HepG2 (cell line): ENCODE results near the gene MID1. TPM values are rescaled to one million over a fixed set of nuclear protein-coding genes. Genes with fewer than 3 reads are reported as not detected.

ENCODE experiments used
- ATAC-seq: fragments of 200-7000 bp; cut with Tn5 transposase; 3 replicates; pipeline ENCODE4 v1.9.1; 2020; ENCODE audit warnings: mild to moderate bottlenecking, moderate library complexity
- BruUV-seq: library from RNA; stranded (reverse); fragments of 400-500 nt; replicated peaks from 2 replicates; lab custom pipeline; 2021; lab: Mats Ljungman, UMichigan
- CTCF ChIA-PET: fragments of 300-600 bp; formaldehyde crosslinking; extraction: SDS; loops from one replicate; lab custom pipeline; 2021; ENCODE audit warnings: low total read pairs, inconsistent platforms, low intra/inter-chr PET ratio; lab: Yijun Ruan, JAX
- POLR2A ChIA-PET: fragments of 350-600 bp; sonication (Branson Sonifier 250); formaldehyde crosslinking; loops from one replicate; lab custom pipeline; 2020; ENCODE audit warnings: antibody characterized with exemption, inconsistent platforms; lab: Yijun Ruan, JAX
- DNase-seq: peaks from one replicate; pipeline ENCODE4 v3.0.0-alpha.2; 2015; ENCODE audit warnings: low spot score
- FAIRE-seq: peaks from 3 replicates; lab custom pipeline; 2011; peaks lifted over from hg19 to GRCh38; lab: Jason Lieb, UNC
- H2AFZ ChIP-seq: one replicate; pipeline ENCODE4 v1.6.1; 2011; ENCODE audit warnings: low read length, inconsistent platforms
- H3K27ac ChIP-seq: fragments of 300-600 bp; 3 replicates; pipeline ENCODE4 v1.8.0; 2011; ENCODE audit warnings: mixed run types, mild to moderate bottlenecking, mixed read lengths, low read length, inconsistent platforms; ENCODE audit not compliant: insufficient read depth; ENCODE audit errors: extremely low read length
- H3K27me3 ChIP-seq, 2 experiments: fragments of 200-600 bp in 1 of 2; 2 replicates in 1 of 2; 3 replicates in 1 of 2; pipeline versions ENCODE4 v1.6.0 to v1.8.0; 2011; ENCODE audit warnings: low read length in 2 of 2, mild to moderate bottlenecking in 2 of 2, moderate library complexity in 2 of 2, inconsistent platforms in 1 of 2; ENCODE audit not compliant: insufficient read depth in 2 of 2, control insufficient read depth in 1 of 2
- H3K36me3 ChIP-seq, 2 experiments: fragments of 200-600 bp in 1 of 2; replicated peaks in 1 of 2; 2 replicates in 1 of 2; 3 replicates in 1 of 2; pipeline versions ENCODE4 v1.5.1 to v1.8.0; 2011; ENCODE audit warnings: low read length in 2 of 2, inconsistent platforms in 1 of 2; ENCODE audit not compliant: insufficient read depth in 2 of 2, control insufficient read depth in 1 of 2
- H3K4me1 ChIP-seq: 2 replicates; pipeline ENCODE4 v1.5.1; 2012; ENCODE audit warnings: low read length, inconsistent platforms; ENCODE audit not compliant: insufficient read depth
- H3K4me2 ChIP-seq: 2 replicates; pipeline ENCODE4 v1.6.0; 2011; ENCODE audit warnings: low read depth, low read length, inconsistent platforms
- H3K4me3 ChIP-seq, 3 experiments: fragments of 200-600 bp in 1 of 3; sonication (generic), shearing (Covaris generic) in 1 of 3; replicated peaks in 1 of 3; 2 replicates each; pipeline ENCODE4 v1.5.1; 2011 to 2016; ENCODE audit warnings: low read length in 3 of 3, inconsistent platforms in 2 of 3, low read depth in 2 of 3, mild to moderate bottlenecking in 2 of 3, control low read depth in 1 of 3, mixed read lengths in 1 of 3; ENCODE audit not compliant: insufficient read depth in 1 of 3
- H3K79me2 ChIP-seq: one replicate; pipeline ENCODE4 v1.6.1; 2011; ENCODE audit warnings: low read length, inconsistent platforms; ENCODE audit not compliant: insufficient read depth
- H3K9ac ChIP-seq: 2 replicates; pipeline ENCODE4 v1.6.0; 2011; ENCODE audit warnings: mild to moderate bottlenecking, low read depth, low read length, inconsistent platforms; ENCODE audit not compliant: insufficient read depth
- H3K9me3 ChIP-seq: 2 replicates; pipeline ENCODE4 v1.5.1; 2012; ENCODE audit warnings: mild to moderate bottlenecking, low read length
- H4K20me1 ChIP-seq: 2 replicates; pipeline ENCODE4 v1.6.0; 2011; ENCODE audit warnings: inconsistent platforms, mild to moderate bottlenecking, low read length, moderate library complexity; ENCODE audit not compliant: insufficient read depth
- ELF3 ChIP-seq: IDR thresholded peaks from 2 replicates; pipeline ENCODE4 v1.6.1; 2016; ENCODE audit warnings: missing genetic modification reagents, missing compliant biosample characterization
- FOXK2 ChIP-seq: fragments of 450-650 bp; IDR thresholded peaks from 2 replicates; pipeline ENCODE4 v1.6.1; 2016
- HDAC6 ChIP-seq: fragments of 200-600 bp; sonication (generic); IDR thresholded peaks from 2 replicates; pipeline ENCODE4 v1.7.0; 2017; ENCODE audit warnings: mild to moderate bottlenecking, antibody characterized with exemption, low read length, low read depth
- ISL2 ChIP-seq: sonication (generic); formaldehyde crosslinking; IDR thresholded peaks from 2 replicates; pipeline ENCODE4 v1.5.0; 2020; ENCODE audit warnings: missing genetic modification reagents
- MYNN ChIP-seq: sonication (generic); formaldehyde crosslinking; IDR thresholded peaks from 2 replicates; pipeline ENCODE4 v1.4.0; 2020; ENCODE audit warnings: mild to moderate bottlenecking, low read depth, missing genetic modification reagents
- POGK ChIP-seq: sonication (generic); formaldehyde crosslinking; conservative IDR thresholded peaks from 2 replicates; pipeline ENCODE4 v1.8.0; 2022; ENCODE audit warnings: mild to moderate bottlenecking, moderate library complexity, missing genetic modification reagents
- RAD21 ChIP-seq: fragments of 450-650 bp; formaldehyde crosslinking; IDR thresholded peaks from 2 replicates; pipeline ENCODE4 v1.5.0; 2020; ENCODE audit warnings: mild to moderate bottlenecking
- ZFP82 ChIP-seq: sonication (generic); formaldehyde crosslinking; IDR thresholded peaks from 2 replicates; pipeline ENCODE4 v1.5.1; 2020; ENCODE audit warnings: mild to moderate bottlenecking, missing genetic modification reagents, borderline replicate concordance
- ZNF18 ChIP-seq: sonication (generic); formaldehyde crosslinking; IDR thresholded peaks from 2 replicates; pipeline ENCODE4 v1.8.0; 2022; ENCODE audit warnings: mild to moderate bottlenecking, missing genetic modification reagents; ENCODE audit not compliant: insufficient replicate concordance
- ZNF205 ChIP-seq: IDR thresholded peaks from 2 replicates; pipeline ENCODE4 v1.6.1; 2018; ENCODE audit warnings: missing biosample characterization, missing genetic modification reagents
- ZNF383 ChIP-seq: sonication (generic); formaldehyde crosslinking; IDR thresholded peaks from 2 replicates; pipeline ENCODE4 v1.4.0; 2020; ENCODE audit warnings: missing genetic modification reagents, mild to moderate bottlenecking, borderline replicate concordance
- ZNF468 ChIP-seq: sonication (generic); formaldehyde crosslinking; IDR thresholded peaks from 2 replicates; pipeline ENCODE4 v1.8.0; 2022; ENCODE audit warnings: mild to moderate bottlenecking, moderate library complexity, missing genetic modification reagents
- ZNF549 ChIP-seq: sonication (generic); formaldehyde crosslinking; IDR thresholded peaks from 2 replicates; pipeline ENCODE4 v1.5.0; 2020; ENCODE audit warnings: missing genetic modification reagents
- ZNF619 ChIP-seq: sonication (generic); formaldehyde crosslinking; IDR thresholded peaks from 2 replicates; pipeline ENCODE4 v1.4.0; 2020; ENCODE audit warnings: mild to moderate bottlenecking, missing genetic modification reagents
- ZNF713 ChIP-seq: sonication (generic); formaldehyde crosslinking; IDR thresholded peaks from 2 replicates; pipeline ENCODE4 v1.4.0; 2020; ENCODE audit warnings: mild to moderate bottlenecking, missing genetic modification reagents
- ZNF780A ChIP-seq: sonication (generic); formaldehyde crosslinking; IDR thresholded peaks from 2 replicates; pipeline ENCODE4 v1.8.0; 2022; ENCODE audit warnings: mild to moderate bottlenecking, missing genetic modification reagents, moderate library complexity
- WGBS: methylation state at CpG from one replicate; pipeline ENCODE4 v1.1.6; 2017; ENCODE audit warnings: low lambda C conversion rate; 5-methylcytosine and 5-hydroxymethylcytosine counted together
- in situ Hi-C: cut with HindIII; loops from 2 replicates; pipeline ENCODE4 v1.10.0; 2017; ENCODE audit warnings: low pct_unique_long_range_greater_than_20kb; ENCODE audit not compliant: extremely low pct_ligation_motif_present
- intact Hi-C: fragments of 100-400 bp; cut with micrococcal nuclease; formaldehyde crosslinking; loops from one replicate; pipeline ENCODE4 v1.10.0; 2022; ENCODE audit not compliant: unreplicated experiment
- polyA plus RNA-seq, 8 experiments: library from polyadenylated mRNA; depleted of rRNA in 3 of 8; stranded (reverse) in 7 of 8; unstranded in 1 of 8; fragments of >200 nt; fragmentation: Illumina TruSeq in 4 of 8; extraction: Trizol in 4 of 8; gene quantifications; 2 replicates each; pipeline versions ENCODE4 v1.2.1 to v1.2.3, GENCODE V29; 2011 to 2016; ENCODE audit warnings: low read depth in 4 of 8, missing spikeins in 1 of 8, mixed read lengths in 1 of 8; ENCODE audit not compliant: insufficient read depth in 1 of 8
- total RNA-seq, 5 experiments: library from RNA; depleted of rRNA; stranded (reverse); fragments of >200 nt; fragmentation: Illumina TruSeq; extraction: Trizol; gene quantifications; 2 replicates each; pipeline ENCODE4 v1.2.3, GENCODE V29; 2016; ENCODE audit warnings: low read depth in 1 of 5
- TF ChIP-seq, protein P1 (sequence below): sonication (generic); formaldehyde crosslinking; IDR thresholded peaks from 2 replicates; pipeline ENCODE4 v1.5.0; 2020; ENCODE audit warnings: missing genetic modification reagents, mild to moderate bottlenecking, borderline replicate concordance
- TF ChIP-seq, protein P2 (sequence below): sonication (generic); formaldehyde crosslinking; IDR thresholded peaks from 2 replicates; pipeline ENCODE4 v1.8.1; 2023; ENCODE audit warnings: mild to moderate bottlenecking, missing genetic modification reagents
- TF ChIP-seq, protein P3 (sequence below): sonication (generic); formaldehyde crosslinking; IDR thresholded peaks from 2 replicates; pipeline ENCODE4 v1.4.0; 2020; ENCODE audit warnings: mild to moderate bottlenecking, low read depth, missing genetic modification reagents

Gene MID1
- total and polyA plus RNA-seq, 2 of the 13 experiments (the other 11 are each of a cell fraction or from before 2014, with no cell fraction given): 0.86 to 1.1 TPM

GRCh38 chrX:10556405-10556804 is 64.0 kb downstream of the MID1 start (continued):
- TF ChIP-seq RAD21 (CRISPR knock-in tag) (no peak), POGK (CRISPR knock-in tag) (no peak)
- TF ChIP-seq, protein P1, sequence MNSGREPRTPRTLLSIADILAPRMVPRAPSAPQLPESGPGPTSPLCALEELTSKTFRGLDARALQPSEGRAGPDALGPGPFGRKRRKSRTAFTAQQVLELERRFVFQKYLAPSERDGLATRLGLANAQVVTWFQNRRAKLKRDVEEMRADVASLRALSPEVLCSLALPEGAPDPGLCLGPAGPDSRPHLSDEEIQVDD (CRISPR knock-in tag): no peak

- no peak for FAIRE-seq
- H2AFZ ChIP-seq: no peak overlapping the region
- CTCF ChIA-PET: no interaction called here
- POLR2A ChIA-PET: no interaction called here
- H3K36me3 ChIP-seq: no peaks in the 10 kb centered on the region
- no TSS peak for BruUV-seq
- no peak for DNase-seq
- intact Hi-C loops: no loop called here
- no peak overlapping the region for H3K9ac ChIP-seq
- H3K4me2 ChIP-seq: no peak overlapping the region
- no peak for ATAC-seq
- H3K4me1 ChIP-seq: no peaks in the 10 kb centered on the region
- no peaks in the 10 kb centered on the region for H3K27me3 ChIP-seq
- H3K4me3 ChIP-seq: no peak overlapping the region
- no peaks in the 10 kb centered on the region for H4K20me1 ChIP-seq
- no peak overlapping the region for H3K27ac ChIP-seq
- in situ Hi-C loops: no loop called here
- H3K9me3 ChIP-seq: no peaks in the 10 kb centered on the region
- WGBS: 52% methylated on average over 4 of the region's 4 CpGs
- no peaks in the 10 kb centered on the region for H3K79me2 ChIP-seq
- TF ChIP-seq ZNF549: no peak
- TF ChIP-seq ZFP82 (CRISPR knock-in tag): no peak
- TF ChIP-seq ZNF205: no peak
- TF ChIP-seq ZNF713 (CRISPR knock-in tag): no peak
- TF ChIP-seq ISL2 (CRISPR knock-in tag): no peak
- no peak for TF ChIP-seq HDAC6
- TF ChIP-seq MYNN (CRISPR knock-in tag): no peak
- no peak for TF ChIP-seq ZNF18
- no peak for TF ChIP-seq ZNF468
- TF ChIP-seq FOXK2: no peak
- TF ChIP-seq ZNF383 (CRISPR knock-in tag): no peak
- TF ChIP-seq, protein P2, sequence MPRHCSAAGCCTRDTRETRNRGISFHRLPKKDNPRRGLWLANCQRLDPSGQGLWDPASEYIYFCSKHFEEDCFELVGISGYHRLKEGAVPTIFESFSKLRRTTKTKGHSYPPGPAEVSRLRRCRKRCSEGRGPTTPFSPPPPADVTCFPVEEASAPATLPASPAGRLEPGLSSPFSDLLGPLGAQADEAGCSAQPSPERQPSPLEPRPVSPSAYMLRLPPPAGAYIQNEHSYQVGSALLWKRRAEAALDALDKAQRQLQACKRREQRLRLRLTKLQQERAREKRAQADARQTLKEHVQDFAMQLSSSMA: no peak
- TF ChIP-seq, protein P3, sequence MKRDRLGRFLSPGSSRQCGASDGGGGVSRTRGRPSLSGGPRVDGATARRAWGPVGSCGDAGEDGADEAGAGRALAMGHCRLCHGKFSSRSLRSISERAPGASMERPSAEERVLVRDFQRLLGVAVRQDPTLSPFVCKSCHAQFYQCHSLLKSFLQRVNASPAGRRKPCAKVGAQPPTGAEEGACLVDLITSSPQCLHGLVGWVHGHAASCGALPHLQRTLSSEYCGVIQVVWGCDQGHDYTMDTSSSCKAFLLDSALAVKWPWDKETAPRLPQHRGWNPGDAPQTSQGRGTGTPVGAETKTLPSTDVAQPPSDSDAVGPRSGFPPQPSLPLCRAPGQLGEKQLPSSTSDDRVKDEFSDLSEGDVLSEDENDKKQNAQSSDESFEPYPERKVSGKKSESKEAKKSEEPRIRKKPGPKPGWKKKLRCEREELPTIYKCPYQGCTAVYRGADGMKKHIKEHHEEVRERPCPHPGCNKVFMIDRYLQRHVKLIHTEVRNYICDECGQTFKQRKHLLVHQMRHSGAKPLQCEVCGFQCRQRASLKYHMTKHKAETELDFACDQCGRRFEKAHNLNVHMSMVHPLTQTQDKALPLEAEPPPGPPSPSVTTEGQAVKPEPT (CRISPR knock-in tag): no peak
- no peak for TF ChIP-seq ZNF619
- TF ChIP-seq ZNF780A (CRISPR knock-in tag): no peak
- TF ChIP-seq ELF3: no peak
These were observed 64.5 kb downstream of the MID1 start for GRCh38 chrX:10555846-10556245.
